ENCODE results near the gene SLC14A1. TPM values are rescaled to one million over a fixed set of nuclear protein-coding genes. Genes with fewer than 3 reads are reported as not detected.

The SLC14A1 gene
- total and polyA plus RNA-seq, 10 of the 15 experiments (the other 5 are each of a cell fraction or from before 2014, with no cell fraction given) = 0.06 to 0.67 (median 0.10) TPM; not detected in 2

DNA sequence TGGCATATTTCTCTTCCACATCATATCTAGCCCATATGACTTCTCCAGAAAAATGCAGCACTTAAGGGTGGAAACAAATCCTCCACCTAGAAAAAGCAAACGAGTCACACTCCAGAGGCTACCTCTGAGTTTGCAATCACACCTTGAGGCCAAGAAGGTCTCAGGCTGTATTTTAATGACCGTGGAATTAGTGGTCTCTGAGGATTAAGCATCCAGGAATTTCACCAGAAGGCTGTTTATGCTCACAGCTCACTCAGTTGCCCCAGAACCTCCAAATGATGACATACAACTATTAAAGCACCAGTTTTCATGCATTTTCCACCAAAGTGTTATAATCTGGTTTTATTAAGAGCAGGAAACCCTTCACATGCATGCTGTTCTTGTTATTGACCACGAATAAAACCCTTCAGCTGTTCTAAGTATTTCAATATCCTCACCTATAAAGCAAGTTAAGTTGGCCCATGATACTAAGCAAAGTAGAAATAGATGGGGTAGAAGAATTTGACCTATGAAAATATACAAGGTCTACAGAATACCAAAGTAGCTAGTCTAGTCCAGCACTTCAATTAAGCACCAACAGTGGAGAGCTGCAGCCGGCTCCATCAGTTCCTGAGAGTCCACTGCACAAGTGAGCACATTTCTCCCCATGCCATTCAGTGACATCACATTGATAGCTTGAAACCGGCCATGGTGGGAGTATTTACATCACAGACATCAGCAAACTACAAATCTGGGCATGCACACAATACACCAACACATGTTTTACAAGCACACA lies 39.5 kb upstream of the SLC14A1 start:
- CTCF ChIA-PET = interaction anchor here (0.7 to 10.4 kb wide), 3 partner anchors 15 to 221 kb away, joined by 3 to 189 read pairs (median 3); no protein-coding TSS in a partner anchor
- SMC1A ChIA-PET (ENCODE audit: uncharacterized antibody, unreplicated experiment) = interaction anchor here (0.6 to 1.2 kb wide), 4 partner anchors 10 to 21 kb away, joined by 3 read pairs; no protein-coding TSS in a partner anchor
- Histone ChIP-seq H3K36me3 (ENCODE audit: control insufficient read depth in 2 of 2, insufficient read depth in 2 of 2, low read length in 1 of 2) (no peaks in the 10 kb centered on the region), H3K4me2 (ENCODE audit: control insufficient read depth, insufficient read depth) (no peak overlapping the region), H3K4me1 (ENCODE audit: control insufficient read depth, insufficient read depth, low read length) (peaks cover 34% of the 10 kb centered on the region), H4K20me1 (ENCODE audit: control insufficient read depth, insufficient read depth) (no peaks in the 10 kb centered on the region), H3K27me3 (replicated peaks in 1 of 2; ENCODE audit: control insufficient read depth in 2 of 2, insufficient read depth in 2 of 2, low read length in 1 of 2) (no peaks in the 10 kb centered on the region), H3K9me3 (replicated peaks; ENCODE audit: control insufficient read depth, insufficient read depth, low read length) (no peaks in the 10 kb centered on the region), H3K79me2 (ENCODE audit: control insufficient read depth, insufficient read depth, low read length) (no peaks in the 10 kb centered on the region), H3K9ac (ENCODE audit: control insufficient read depth, insufficient read depth, low read length) (no peak overlapping the region), H2AFZ (ENCODE audit: control insufficient read depth, low read depth, low read length) (no peak overlapping the region), H3K4me3 (no peak overlapping the region), H3K27ac (ENCODE audit: control insufficient read depth, insufficient read depth) (no peak overlapping the region)
- RAD21 ChIA-PET (ENCODE audit: unreplicated experiment) = interaction anchor here (1.1 to 1.7 kb wide), 2 partner anchors 19 to 22 kb away, joined by 5 to 6 read pairs; no protein-coding TSS in a partner anchor
- TF ChIP-seq POLR2AphosphoS5 (IDR thresholded peaks at IDR 0.05; ENCODE audit: low read length) = no peak
- TF ChIP-seq FOXM1 (IDR thresholded peaks at IDR 0.05; ENCODE audit: low read depth, low read length) = no peak
- TF ChIP-seq PAX5 (IDR thresholded peaks at IDR 0.05; ENCODE audit: borderline replicate concordance, low read depth, low read length) = no peak
- TF ChIP-seq ASH2L (IDR thresholded peaks at IDR 0.05; ENCODE audit: borderline replicate concordance, low read depth) = no peak
- TF ChIP-seq, protein P1, sequence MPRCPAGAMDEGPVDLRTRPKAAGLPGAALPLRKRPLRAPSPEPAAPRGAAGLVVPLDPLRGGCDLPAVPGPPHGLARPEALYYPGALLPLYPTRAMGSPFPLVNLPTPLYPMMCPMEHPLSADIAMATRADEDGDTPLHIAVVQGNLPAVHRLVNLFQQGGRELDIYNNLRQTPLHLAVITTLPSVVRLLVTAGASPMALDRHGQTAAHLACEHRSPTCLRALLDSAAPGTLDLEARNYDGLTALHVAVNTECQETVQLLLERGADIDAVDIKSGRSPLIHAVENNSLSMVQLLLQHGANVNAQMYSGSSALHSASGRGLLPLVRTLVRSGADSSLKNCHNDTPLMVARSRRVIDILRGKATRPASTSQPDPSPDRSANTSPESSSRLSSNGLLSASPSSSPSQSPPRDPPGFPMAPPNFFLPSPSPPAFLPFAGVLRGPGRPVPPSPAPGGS (IDR thresholded peaks at IDR 0.05; ENCODE audit: borderline replicate concordance, insufficient read depth, low read depth, low read length, poor library complexity, severe bottlenecking) = no peak
- TF ChIP-seq GABPA (IDR thresholded peaks at IDR 0.05; ENCODE audit: low read depth) = no peak
- no peak for TF ChIP-seq RFX5 (IDR thresholded peaks at IDR 0.05; ENCODE audit: low read depth, low read length)
- TF ChIP-seq SIN3A (IDR thresholded peaks at IDR 0.05; ENCODE audit: low read depth, low read length) = no peak
- no peak for TF ChIP-seq KLF5 (IDR thresholded peaks at IDR 0.05; ENCODE audit: partially characterized antibody)
- no peak for TF ChIP-seq ESRRA (IDR thresholded peaks at IDR 0.05; ENCODE audit: low read length)
- TF ChIP-seq SMAD1 (IDR thresholded peaks at IDR 0.05; ENCODE audit: low read depth, partially characterized antibody) = no peak
- no peak for TF ChIP-seq POLR2A (IDR thresholded peaks at IDR 0.05; ENCODE audit: low read depth, low read length)
- TF ChIP-seq NFIC (IDR thresholded peaks at IDR 0.05; ENCODE audit: low read depth, low read length) = no peak
- POLR2A ChIA-PET = no interaction called here
- ATAC-seq = no peak
- intact Hi-C loops (cut with micrococcal nuclease; ENCODE audit: unreplicated experiment) = no loop called here
- BruUV-seq (replicated peaks) = no TSS peak
- WGBS (ENCODE audit: insufficient coverage, insufficient replicate concordance, low lambda C conversion rate, missing lambda C conversion rate) = 63% methylated on average over 5 of the region's 5 CpGs
- no peak for FAIRE-seq
- no peak for DNase-seq (ENCODE audit: low read depth, low spot score)
- in situ Hi-C loops (cut with MboI) = no loop called here
